ENCODE measurements around the gene DMBT1.
"Not testable (repeated sequence)": the region's sequence is repeated elsewhere in the genome, so short reads cannot be mapped to it uniquely, and the experiment has no call there.

The DMBT1 gene

DNA sequence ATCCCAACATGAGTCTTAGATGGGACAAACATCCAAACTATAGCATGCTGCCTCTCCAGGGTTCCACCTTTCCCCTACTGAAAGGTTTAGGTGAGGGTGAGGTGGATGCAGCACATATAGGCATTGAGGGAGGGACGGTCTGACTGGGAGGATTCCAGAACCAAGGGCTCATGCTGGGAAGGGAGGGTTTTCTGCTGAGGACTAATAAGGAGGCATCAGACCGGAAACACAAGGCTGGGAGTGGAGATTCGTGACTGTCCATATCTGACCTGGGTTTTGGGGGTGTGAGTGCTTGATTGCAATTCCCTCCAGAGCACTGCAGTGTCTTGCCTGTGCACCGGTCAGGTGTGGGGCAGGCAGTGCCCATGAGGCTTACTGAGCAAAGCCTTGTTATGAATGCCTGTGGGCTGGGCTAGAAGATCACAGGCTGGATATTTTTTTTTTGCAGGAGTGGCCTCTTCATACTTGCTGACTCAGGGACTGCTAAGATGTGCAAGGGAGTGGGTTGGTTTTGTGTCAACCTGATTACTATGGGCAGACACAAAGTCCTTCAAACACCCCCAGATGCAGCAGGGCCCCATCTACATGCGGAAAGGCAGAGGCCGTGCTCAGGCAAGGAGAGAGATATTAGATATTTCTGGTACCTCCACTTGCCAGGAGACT is 26.7 kb downstream of the DMBT1 start:
- DNase-seq (ENCODE audit: low spot score): no peak

DNA sequence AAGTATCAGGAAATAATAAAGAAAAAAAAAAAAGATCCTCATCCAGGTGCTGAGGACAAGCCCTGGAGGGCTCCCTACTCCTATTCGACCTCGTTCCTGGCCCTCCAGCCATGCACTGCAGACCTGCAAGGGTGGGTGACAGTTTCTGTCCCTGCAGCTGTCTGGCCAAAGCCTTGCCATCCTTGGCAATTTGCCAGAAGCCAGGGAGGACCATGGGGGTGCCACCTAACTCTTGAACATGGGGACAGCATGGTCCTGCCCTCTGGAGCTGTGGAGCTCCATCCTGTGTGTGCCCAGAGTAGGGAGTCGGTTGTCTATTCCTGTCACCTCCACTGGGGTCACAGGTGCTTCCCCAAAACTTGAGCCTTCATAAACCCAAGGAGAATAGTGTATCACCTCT is 27.8 kb downstream of the DMBT1 start:
- DNase-seq (ENCODE audit: low spot score): no peak

DNA sequence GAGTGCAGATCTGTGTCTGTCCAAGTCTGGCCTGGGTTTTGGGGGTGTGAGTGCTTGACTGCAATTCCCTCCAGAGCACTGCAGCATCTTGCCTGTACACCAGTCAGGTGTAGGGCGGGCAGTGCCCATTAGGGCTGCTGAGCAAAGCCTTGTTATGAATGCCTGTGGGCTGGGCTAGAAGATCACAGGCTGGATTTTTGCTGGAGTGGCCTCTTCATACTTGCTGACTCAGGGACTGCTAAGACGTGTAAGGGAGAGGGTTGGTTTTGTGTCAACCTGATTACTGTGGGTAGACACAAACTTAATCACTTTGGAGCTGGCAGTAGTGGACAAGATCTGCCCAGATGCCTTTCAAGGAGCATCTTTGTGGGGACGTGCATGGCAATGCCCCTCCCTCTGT is 29.6 kb downstream of the DMBT1 start:
- no peak for DNase-seq (ENCODE audit: low spot score)

DNA sequence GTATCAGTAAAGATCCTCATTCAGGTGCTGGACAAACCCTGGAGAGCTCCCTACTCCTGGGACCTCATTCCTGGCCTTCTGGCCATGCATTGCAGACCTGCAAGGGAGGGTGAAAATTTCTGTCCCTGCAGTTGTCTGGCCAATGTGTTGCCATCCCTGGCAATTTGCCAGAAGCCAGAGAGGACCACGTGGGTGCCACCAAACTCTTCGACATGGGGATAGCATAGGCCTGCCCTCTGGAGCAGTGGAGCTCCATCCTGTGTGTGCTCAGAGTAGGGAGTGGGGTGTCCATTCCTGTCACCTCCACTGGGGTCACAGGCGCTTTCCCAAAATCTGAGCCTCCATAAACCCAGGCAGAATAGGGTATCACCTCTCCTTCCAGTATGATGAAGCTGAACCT is 31.2 kb downstream of the DMBT1 start:
- DNase-seq (ENCODE audit: low spot score): no peak

DNA sequence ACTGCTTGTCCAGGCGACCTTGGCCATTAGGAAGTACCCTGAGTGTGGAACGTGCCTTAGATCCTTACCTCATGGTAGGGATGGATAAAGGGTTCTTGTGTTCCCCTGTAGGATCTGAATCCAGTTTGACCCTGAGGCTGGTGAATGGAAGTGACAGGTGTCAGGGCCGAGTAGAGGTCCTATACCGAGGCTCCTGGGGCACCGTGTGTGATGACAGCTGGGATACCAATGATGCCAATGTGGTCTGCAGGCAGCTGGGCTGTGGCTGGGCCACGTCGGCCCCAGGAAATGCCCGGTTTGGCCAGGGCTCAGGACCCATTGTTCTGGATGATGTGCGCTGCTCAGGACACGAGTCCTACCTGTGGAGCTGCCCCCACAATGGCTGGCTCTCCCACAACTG is 31.6 kb downstream of the DMBT1 start:
- no peak for DNase-seq (ENCODE audit: low spot score)

DNA sequence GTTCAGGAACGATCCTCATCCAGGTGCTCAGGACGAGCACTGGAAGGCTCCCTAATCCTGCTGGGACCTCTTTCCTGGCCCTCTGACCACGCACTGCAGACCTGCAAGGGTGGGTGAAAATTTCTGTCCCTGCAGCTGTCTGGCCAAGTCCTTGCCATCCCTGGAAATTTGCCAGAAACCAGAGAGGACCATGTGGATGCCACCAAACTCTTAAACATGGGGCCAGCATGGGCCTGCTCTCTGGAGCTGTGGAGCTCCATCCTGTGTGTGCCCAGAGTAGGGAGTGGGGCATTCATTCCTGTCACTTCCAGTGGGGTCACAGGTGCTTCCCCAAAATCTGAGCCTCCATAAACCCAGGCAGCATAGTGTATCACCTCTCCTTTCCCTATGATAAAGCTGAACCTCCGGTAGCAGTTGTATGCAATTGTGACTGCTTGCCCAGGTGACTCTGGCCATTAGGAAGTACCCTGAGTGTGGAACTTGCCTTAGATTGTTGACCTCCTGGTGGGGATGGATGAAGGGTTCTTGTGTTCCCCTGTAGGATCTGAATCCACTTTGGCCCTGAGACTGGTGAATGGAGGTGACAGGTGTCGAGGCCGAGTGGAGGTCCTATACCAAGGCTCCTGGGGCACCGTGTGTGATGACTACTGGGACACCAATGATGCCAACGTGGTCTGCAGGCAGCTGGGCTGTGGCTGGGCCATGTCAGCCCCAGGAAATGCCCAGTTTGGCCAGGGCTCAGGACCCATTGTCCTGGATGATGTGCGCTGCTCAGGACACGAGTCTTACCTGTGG is 57.1 kb downstream of the DMBT1 start:
- no peak for DNase-seq (ENCODE audit: low spot score)

DNA sequence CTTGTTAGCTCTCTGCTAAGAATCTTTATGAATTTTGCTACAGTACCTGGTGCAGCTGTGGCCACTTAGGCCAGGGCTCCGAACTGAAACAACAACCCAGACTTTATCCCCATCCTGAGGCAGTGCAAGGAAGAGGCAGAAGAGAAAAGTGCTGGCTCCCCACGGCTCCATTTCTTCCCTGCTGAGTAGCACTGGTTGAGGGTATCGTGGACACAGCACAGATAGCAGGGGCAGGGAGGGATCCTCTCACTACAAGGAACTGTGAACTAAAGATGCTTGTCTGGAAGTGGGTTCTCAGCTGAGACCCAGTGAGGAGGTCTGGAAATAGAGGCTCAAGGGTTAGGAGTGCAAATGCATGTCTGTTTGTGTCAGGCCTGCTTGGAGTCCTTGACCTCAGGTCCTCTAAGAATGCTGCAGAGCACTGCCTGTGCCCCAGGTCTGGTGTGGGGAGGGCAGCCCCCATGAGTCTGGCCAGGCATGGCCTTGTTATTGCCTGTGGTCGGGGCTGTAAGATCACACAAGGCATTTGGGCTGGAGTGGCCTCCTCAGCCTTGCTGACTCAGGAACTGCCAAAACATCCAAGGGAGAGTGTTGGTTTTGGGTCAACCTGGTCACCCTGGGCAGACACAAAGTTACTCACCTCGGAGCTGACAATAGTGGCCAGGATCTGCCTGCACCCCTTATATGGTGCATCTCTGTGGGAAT is 58.1 kb downstream of the DMBT1 start:
- no peak for DNase-seq (ENCODE audit: low spot score)

DNA sequence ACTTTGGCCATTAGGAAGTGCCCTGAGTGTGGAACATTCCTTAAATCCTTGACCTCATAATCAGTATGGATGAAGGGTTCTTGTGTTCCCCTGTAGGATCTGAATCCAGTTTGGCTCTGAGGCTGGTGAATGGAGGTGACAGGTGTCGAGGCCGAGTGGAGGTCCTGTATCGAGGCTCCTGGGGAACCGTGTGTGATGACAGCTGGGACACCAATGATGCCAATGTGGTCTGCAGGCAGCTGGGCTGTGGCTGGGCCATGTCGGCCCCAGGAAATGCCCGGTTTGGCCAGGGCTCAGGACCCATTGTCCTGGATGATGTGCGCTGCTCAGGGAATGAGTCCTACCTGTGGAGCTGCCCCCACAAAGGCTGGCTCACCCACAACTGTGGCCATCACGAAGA is 60.4 kb downstream of the DMBT1 start:
- not testable (repeated sequence) for DNase-seq (ENCODE audit: low spot score)

DNA sequence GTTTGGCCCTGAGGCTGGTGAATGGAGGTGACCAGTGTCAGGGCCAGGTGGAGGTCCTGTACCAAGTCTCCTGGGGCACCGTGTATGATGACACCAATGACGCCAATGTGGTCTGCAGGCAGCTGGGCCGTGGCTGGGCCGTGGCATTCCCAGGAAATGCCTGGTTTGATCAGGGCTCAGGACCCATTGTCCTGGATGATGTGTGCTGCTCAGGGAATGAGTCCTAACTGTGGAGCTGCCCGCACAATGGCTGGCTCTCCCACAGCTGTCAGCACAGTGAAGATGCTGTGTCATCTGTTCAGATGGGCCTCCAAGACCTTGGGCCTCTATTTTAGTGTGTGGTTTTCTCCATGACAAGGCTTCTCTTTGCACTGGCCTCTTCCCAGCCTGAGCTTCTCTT is 64.0 kb downstream of the DMBT1 start:
- no peak for DNase-seq (ENCODE audit: low spot score)

DNA sequence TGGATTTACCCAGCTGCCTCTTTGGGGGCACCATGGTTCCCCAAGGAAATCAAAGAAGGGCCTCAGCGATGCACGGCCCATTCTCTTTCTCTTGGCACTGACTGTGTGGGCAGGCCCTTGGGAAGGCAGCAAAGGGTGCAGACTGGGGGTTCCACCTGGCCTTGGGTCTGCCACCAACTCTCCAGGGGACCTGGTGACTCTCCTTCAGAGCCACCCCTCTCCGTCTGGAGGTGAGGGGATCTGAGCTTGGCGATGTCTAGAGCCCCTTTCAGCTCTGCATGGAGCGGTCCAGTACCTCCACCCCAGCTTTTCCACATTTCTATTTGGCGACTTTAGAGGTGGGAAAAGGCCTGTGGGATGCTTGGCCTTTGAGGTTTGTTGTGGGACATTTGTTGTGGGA is 70.0 kb downstream of the DMBT1 start:
- DNase-seq (ENCODE audit: low spot score): no peak

DNA sequence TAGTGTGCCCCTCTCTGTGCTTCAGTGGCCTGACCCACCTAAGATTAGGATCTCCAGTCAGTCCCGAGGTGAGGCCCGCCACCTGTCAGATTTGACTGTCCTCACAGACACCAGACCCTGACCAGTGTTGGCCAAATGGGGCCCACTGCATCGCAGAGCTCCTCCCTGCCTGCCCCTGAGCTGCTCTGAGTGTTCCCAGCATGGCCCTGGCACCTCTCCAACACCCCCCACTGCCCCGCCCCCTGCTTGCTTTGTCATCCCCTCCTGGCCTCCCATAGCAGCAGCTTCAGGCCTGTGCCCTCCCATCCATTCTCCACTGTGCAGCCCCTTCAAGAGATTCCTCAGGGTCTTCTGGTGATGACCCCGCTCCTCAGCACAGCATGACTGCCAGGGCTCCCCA is 71.5 kb downstream of the DMBT1 start:
- no peak for DNase-seq (ENCODE audit: low spot score)

DNA sequence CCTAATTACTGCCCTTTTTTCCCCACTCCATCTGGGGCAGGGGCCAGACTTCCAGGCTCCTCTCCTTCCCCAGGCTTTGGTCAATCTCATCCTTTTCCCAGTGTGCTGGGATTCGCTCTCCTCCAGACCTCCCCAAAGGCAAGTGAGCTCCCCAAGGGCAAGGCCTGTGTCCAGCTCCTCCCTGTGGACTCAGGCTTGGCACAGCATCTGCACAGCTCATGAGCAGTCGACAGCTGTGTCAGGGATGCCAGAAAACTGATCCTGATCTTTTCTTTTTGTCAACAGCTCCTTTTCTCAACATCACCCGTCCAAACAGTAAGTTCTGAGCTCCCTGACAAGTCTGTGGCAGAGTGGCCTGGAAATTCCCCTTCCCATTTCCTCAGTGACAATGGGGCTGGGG is 72.0 kb downstream of the DMBT1 start:
- no peak for DNase-seq (ENCODE audit: low spot score)

DNA sequence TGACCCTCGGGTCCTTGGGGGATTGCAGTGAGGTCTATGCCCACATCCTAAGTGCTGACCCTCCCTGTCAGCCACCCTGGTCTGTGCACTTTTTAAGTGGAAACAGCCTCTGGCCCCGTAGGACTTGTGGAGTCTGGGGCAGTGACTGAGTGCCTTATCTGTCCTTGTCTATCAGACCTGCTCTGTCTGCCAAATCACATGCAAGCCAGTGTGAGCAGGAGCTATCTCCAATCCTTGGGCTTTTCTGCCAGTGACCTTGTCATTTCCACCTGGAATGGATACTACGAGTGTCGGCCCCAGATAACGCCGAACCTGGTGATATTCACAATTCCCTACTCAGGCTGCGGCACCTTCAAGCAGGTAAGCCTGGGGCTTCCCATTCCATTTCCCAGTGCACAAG is 76.4 kb downstream of the DMBT1 start:
- DNase-seq (ENCODE audit: low spot score): no peak

DNA sequence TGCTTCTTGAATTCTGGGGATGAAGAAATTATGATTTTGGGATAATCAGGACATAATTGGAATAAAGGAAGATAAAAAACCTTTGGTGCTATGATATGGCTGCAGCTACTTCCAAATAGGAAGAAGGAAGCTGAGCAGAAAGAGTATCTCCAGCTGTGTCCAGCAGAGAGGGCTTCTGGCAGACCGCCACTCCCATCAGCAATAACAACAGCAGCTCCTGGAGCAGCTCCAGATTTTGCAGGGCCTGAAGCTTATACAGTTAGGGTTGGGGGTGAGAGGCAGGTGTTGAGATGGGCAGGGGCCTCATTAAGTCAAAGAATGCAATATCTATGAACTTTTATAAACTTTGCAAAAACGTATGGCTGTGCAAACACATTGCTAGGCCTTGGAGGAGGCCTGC is 76.8 kb downstream of the DMBT1 start:
- DNase-seq (ENCODE audit: low spot score): no peak

DNA sequence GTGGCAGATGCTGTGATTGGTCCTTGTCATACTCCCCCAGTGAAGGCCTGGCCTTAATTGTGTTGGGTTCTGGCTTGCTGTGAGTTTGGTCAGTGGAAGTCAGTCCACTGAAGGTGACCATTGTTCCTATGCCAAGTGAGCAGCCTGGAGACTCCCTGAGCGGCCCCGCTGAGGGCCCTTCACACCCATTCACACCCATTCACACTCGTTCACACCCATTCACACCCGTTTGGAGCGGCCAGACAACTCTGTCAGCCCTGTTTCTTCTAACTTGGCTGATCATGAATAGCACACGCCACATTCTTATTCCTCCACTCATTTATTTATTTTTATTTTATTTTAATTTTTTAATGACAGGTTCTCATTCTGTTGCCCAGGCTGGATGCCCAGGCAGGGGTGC is 77.6 kb downstream of the DMBT1 start:
- DNase-seq (ENCODE audit: low spot score): no peak

DNA sequence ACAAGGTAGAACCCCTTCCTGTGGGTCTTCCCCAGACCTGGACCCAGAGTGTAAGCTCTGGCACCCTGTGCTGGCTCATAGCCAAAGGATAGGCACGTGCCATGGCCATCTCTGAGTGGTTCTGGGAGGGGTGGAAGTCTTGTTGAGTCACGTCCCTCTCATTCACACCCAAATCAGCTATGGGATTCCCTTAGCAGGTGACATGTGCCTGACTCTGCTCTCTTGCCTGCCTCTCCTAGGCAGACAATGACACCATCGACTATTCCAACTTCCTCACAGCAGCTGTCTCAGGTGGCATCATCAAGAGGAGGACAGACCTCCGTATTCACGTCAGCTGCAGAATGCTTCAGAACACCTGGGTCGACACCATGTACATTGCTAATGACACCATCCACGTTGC is 79.2 kb downstream of the DMBT1 start:
- no peak for DNase-seq (ENCODE audit: low spot score)

DNA sequence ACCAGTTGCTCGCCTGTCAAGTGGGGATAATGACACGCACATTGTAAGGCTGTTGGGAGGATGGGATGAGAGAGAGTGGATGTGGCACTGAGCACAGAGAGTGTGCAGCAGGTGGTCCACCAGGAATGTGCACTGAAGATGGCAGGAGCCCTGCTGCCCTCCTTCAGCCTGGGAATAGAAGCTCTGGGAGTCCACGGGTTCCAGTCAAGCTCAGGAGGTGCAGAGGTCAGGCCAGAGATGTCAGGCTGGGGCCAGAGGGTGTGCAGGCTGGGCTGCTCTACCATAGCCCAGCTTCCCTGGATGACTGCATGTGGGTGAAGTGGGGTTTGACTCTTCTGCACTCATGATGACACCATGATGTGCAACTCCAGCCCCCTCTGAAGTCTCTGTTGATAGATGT is 80.4 kb downstream of the DMBT1 start:
- DNase-seq (ENCODE audit: low spot score): no peak

DNA sequence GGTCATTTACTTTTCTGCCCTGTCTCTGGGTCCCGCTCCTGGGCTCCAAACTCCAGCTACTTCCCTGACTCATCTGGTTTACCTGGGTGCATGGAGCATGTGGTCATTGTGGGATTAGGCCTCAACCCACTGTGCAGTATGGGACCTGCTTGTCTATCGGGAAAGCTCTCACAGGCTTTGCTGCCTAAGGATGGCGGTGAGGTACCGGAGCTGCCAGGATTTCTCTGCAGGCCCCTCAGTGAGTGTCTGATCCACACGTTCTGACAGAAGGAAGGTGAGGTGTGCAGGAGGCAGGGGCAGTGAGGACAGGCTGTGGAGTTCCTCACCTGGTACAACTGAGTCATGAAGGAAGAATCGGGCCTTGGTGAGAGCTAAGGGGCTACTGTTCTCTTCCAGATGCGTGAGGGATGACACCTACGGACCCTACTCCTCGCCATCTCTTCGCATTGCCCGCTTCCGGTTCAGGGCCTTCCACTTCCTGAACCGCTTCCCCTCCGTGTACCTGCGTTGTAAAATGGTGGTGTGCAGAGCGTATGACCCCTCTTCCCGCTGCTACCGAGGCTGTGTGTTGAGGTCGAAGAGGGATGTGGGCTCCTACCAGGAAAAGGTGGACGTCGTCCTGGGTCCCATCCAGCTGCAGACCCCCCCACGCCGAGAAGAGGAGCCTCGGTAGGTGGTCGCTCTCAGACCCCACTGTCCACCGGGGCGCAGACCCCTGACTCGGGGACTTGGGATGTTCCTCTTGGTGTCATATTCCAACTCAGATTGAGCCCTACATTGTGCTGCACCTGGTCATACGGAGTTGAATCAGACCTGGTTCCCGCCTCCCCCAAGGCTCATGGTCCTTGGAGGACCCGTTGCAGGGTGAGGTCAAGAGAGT is 82.4 kb downstream of the DMBT1 start:
- no peak for DNase-seq (ENCODE audit: low spot score)

DNA sequence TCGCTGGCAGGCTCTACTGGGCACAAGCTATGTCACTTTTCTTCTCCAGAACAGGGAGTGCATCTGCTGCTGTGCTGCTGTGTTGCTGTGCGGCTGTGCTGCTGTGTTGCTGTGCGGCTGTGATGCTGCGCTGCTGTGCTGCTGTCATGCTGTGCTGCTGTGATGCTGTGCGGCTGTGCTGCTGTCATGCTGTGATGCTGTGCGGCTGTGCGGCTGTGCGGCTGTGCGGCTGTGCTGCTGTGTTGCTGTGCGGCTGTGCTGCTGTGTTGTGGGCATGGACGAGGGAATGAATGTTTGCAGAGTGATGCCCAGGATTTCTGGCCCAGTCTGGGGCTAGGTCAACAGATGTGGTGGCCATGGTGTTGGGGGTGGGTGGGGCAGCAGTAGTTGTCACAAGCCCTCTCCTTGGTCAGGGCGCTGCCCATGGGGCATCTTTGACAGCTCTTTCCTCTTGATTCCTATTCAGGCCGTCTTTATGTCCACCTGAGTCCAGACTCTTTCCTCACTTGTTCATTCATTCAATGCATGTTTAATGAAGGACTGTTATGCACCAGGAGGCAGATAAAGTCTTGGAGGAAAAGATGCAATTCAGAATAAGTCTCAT is 83.5 kb downstream of the DMBT1 start:
- no peak for DNase-seq (ENCODE audit: low spot score)

DNA sequence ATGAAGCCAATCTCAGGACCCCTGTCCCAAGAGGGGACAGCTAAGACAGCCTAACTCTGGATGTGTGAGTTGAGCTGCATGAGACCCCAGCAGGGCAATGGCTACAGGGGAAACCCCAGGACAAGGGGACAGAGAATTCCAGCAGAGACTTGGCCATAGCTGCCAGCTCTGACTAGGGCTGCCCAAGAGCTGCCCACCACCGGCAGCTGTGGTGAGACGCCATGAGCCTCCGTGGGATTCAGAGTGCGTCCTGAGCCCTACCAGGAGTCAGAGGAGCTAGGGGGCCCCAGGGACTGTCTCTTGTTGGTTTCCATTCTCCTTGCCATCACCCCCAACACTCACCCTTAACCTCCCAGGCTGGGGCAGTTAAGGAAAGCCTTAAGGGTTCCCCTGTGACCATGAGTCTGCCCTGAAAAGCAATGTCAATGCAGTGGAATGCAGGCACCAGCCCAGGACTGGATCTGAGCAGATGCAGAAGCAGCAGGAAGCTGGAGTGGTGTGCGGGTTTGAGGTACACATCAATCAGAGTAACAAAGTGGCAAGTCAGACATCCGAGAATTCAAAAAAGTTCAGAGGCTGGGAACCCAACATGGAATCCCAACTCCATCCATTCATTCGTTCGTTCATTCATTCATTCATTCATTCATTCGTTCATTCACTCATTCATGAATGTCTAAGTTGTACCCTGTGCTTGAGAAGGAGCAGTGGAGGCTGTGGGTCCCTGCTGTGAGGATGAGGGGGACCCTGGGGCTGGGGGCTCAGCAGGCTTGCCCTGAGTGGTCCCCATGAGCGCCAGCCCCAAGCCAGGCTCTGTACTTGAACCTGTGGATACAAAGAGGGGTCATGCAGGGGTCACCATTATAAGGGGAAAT is 86.2 kb downstream of the DMBT1 start:
- no peak for DNase-seq (ENCODE audit: low spot score)

DNA sequence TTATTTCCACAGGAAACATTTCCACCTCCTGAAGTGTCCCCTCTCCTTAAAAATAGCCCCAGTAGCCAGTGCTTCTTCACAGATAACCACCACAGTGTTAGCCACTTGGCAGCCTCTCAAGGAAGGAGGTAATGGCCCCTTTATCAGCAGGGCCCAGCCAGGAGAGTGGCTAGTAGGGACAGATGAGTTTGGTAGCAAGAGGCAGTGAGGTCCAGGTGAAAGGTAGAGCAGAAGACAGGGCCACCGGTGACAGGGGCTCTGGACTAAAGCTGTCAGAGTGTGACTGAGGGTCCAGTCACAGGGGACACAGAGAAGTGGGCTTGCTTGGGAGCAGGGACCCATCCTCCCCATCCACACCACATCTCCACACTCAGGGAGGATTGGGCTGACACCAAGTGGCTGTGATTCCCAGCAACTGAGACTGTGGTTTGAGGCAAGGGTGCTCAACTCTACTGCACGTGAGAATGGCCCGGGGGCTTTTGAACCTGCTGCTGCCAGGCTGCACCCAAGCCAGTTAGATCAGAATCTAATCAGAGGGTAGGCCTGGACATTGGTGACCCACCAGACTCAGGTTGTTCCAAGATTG is 86.9 kb downstream of the DMBT1 start:
- no peak for DNase-seq (ENCODE audit: low spot score)

Data from activated CD4-positive, alpha-beta T cell treated with anti-CD3 and anti-CD28 coated beads, Interleukin-2, Interleukin-4, amounts not matched to agents 100 ng/mL and 50 ng/mL, durations not matched to agents 16 hours and 8 hours (primary cell).